OCI-LY3 (cell line): Measurements from ENCODE around the gene IPO9.

ENCODE experiments used
- EZH2phosphoT487 ChIP-seq: fragments of 200-600 bp; shearing (Covaris generic); IDR thresholded peaks from 2 replicates; pipeline ENCODE4 v1.6.1; 2018; ENCODE audit warnings: antibody characterized with exemption, mixed run types, low read depth
- TF ChIP-seq, protein P1 (sequence below): fragments of 200-600, 300-600 bp; sonication (generic); IDR thresholded peaks from 2 replicates; pipeline ENCODE4 v1.5.1; 2014; ENCODE audit warnings: antibody characterized with exemption, low read length, low read depth

- TF ChIP-seq, protein P1, sequence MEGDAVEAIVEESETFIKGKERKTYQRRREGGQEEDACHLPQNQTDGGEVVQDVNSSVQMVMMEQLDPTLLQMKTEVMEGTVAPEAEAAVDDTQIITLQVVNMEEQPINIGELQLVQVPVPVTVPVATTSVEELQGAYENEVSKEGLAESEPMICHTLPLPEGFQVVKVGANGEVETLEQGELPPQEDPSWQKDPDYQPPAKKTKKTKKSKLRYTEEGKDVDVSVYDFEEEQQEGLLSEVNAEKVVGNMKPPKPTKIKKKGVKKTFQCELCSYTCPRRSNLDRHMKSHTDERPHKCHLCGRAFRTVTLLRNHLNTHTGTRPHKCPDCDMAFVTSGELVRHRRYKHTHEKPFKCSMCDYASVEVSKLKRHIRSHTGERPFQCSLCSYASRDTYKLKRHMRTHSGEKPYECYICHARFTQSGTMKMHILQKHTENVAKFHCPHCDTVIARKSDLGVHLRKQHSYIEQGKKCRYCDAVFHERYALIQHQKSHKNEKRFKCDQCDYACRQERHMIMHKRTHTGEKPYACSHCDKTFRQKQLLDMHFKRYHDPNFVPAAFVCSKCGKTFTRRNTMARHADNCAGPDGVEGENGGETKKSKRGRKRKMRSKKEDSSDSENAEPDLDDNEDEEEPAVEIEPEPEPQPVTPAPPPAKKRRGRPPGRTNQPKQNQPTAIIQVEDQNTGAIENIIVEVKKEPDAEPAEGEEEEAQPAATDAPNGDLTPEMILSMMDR, result no peak
- no peak for TF ChIP-seq EZH2phosphoT487
Observed at GRCh38 chr1:201895120-201895665, 66.2 kb downstream of the IPO9 start.
